MM.1S (cell line): ENCODE data around the gene FANCG.

Experiments
- DNase-seq: peaks from one replicate; pipeline ENCODE4 v3.0.0-alpha.2; 2015
- H2AFZ ChIP-seq: fragments of 300-600 bp; sonication (generic); 2 replicates; pipeline ENCODE4 v1.6.0; 2016; ENCODE audit warnings: antibody characterized with exemption, low read length
- H3F3A ChIP-seq: fragments of 300-600 bp; sonication (generic); 2 replicates; pipeline ENCODE4 v1.6.1; 2016; ENCODE audit warnings: mild to moderate bottlenecking, antibody characterized with exemption, low read length, moderate library complexity, mixed read lengths; ENCODE audit not compliant: insufficient read depth
- H3K27ac ChIP-seq: fragments of 300-600 bp; sonication (generic); 2 replicates; pipeline ENCODE4 v1.5.1; 2016; ENCODE audit warnings: mild to moderate bottlenecking, low read length
- H3K27me3 ChIP-seq: fragments of 300-600 bp; sonication (generic); replicated peaks from 2 replicates; pipeline ENCODE4 v1.6.0; 2016; ENCODE audit warnings: low read length; ENCODE audit not compliant: insufficient read depth
- H3K36me3 ChIP-seq: fragments of 300-600 bp; sonication (generic); replicated peaks from 2 replicates; pipeline ENCODE4 v1.6.1; 2016; ENCODE audit warnings: mild to moderate bottlenecking, low read length, mixed read lengths; ENCODE audit not compliant: insufficient read depth
- H3K4me1 ChIP-seq: fragments of 300-600 bp; sonication (generic); 2 replicates; pipeline ENCODE4 v1.6.1; 2016; ENCODE audit warnings: low read length, mixed read lengths
- H3K4me2 ChIP-seq: fragments of 300-600 bp; sonication (generic); 2 replicates; pipeline ENCODE4 v1.6.0; 2016; ENCODE audit warnings: low read depth, low read length
- H3K4me3 ChIP-seq: fragments of 300-600 bp; sonication (generic); 2 replicates; pipeline ENCODE4 v1.5.1; 2016; ENCODE audit warnings: low read length, mixed read lengths
- H3K79me2 ChIP-seq: fragments of 300-600 bp; sonication (generic); 2 replicates; pipeline ENCODE4 v1.6.1; 2016; ENCODE audit warnings: mixed run types, low read length, mixed read lengths
- H3K9ac ChIP-seq: fragments of 300-600 bp; sonication (generic); 2 replicates; pipeline ENCODE4 v1.6.1; 2016; ENCODE audit warnings: low read length, mixed read lengths
- H3K9me2 ChIP-seq: fragments of 300-600 bp; sonication (generic); replicated peaks from 2 replicates; pipeline ENCODE4 v1.6.1; 2016; ENCODE audit warnings: mild to moderate bottlenecking, low read length, mixed read lengths; ENCODE audit not compliant: insufficient read depth
- H3K9me3 ChIP-seq: fragments of 300-600 bp; sonication (generic); replicated peaks from 2 replicates; pipeline ENCODE4 v1.6.1; 2016; ENCODE audit warnings: mild to moderate bottlenecking, low read length, mixed read lengths; ENCODE audit not compliant: insufficient read depth
- H4K20me1 ChIP-seq: fragments of 300-600 bp; sonication (generic); 2 replicates; pipeline ENCODE4 v1.6.1; 2016; ENCODE audit warnings: mild to moderate bottlenecking, low read length, moderate library complexity, mixed read lengths; ENCODE audit not compliant: insufficient read depth
- EZH2 ChIP-seq: fragments of 300-600 bp; sonication (generic); optimal IDR thresholded peaks from 2 replicates; pipeline ENCODE3; 2017; ENCODE audit warnings: low read depth, mild to moderate bottlenecking, antibody characterized with exemption, low read length, mixed read lengths
- EZH2phosphoT487 ChIP-seq: fragments of 300-600 bp; sonication (generic); IDR thresholded peaks from 2 replicates; pipeline ENCODE4 v1.6.1; 2018; ENCODE audit warnings: antibody characterized with exemption, low read length
- TF ChIP-seq, protein P1 (sequence below): fragments of 300-600 bp; sonication (generic); IDR thresholded peaks from 2 replicates; pipeline ENCODE4 v1.5.1; 2016; ENCODE audit warnings: antibody characterized with exemption, low read length, mixed read lengths

The FANCG gene

GRCh38 chr9:35097573-35097972 lies 17.8 kb upstream of the FANCG start:
- Histone ChIP-seq H4K20me1 (no peaks in the 10 kb centered on the region), H3K9me3 (no peaks in the 10 kb centered on the region), H3K4me1 (peaks cover 12% of the 10 kb centered on the region), H3K27ac (no peak overlapping the region), H3K9ac (no peak overlapping the region), H3K9me2 (no peaks in the 10 kb centered on the region), H3K4me3 (no peak overlapping the region), H3K4me2 (no peak overlapping the region), H2AFZ (no peak overlapping the region), H3K36me3 (0 out of 2 replicates have a peak, but pooled peaks cover 4% of the 10 kb centered on the region), H3K27me3 (no peaks in the 10 kb centered on the region), H3K79me2 (peaks cover 30% of the 10 kb centered on the region), H3F3A (peaks cover 8% of the 10 kb centered on the region; the same call in 1 of the 2 replicates)
- DNase-seq, result no peak
- TF ChIP-seq EZH2, result no peak
- TF ChIP-seq, protein P1, sequence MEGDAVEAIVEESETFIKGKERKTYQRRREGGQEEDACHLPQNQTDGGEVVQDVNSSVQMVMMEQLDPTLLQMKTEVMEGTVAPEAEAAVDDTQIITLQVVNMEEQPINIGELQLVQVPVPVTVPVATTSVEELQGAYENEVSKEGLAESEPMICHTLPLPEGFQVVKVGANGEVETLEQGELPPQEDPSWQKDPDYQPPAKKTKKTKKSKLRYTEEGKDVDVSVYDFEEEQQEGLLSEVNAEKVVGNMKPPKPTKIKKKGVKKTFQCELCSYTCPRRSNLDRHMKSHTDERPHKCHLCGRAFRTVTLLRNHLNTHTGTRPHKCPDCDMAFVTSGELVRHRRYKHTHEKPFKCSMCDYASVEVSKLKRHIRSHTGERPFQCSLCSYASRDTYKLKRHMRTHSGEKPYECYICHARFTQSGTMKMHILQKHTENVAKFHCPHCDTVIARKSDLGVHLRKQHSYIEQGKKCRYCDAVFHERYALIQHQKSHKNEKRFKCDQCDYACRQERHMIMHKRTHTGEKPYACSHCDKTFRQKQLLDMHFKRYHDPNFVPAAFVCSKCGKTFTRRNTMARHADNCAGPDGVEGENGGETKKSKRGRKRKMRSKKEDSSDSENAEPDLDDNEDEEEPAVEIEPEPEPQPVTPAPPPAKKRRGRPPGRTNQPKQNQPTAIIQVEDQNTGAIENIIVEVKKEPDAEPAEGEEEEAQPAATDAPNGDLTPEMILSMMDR, result no peak
- no peak for TF ChIP-seq EZH2phosphoT487

GRCh38 chr9:35096035-35096849 lies 16.5 kb upstream of the FANCG start, which contains the start of gene PIGO:
Gene PIGO, minus strand, starts transcription at chr9:35096591. Its CDS starts 1,026 bp downstream, at chr9:35095565.
- Histone ChIP-seq H3K4me1 (peaks cover 6% of the 10 kb centered on the region; the same call in 1 of the 2 replicates), H3F3A (peaks cover 8% of the 10 kb centered on the region; the same call in 1 of the 2 replicates), H3K79me2 (peaks cover 17% of the 10 kb centered on the region), H2AFZ (peak within 1 kb of the TSS; percentile 86), H3K4me3 (peak within 1 kb of the TSS; percentile 93), H3K27me3 (no peaks in the 10 kb centered on the region), H3K27ac (peak within 1 kb of the TSS; percentile 92), H4K20me1 (no peaks in the 10 kb centered on the region), H3K9me2 (no peaks in the 10 kb centered on the region), H3K4me2 (peak within 1 kb of the TSS; percentile 86), H3K9ac (peak within 1 kb of the TSS; percentile 97), H3K36me3 (no peaks in the 10 kb centered on the region), H3K9me3 (no peaks in the 10 kb centered on the region)
- TF ChIP-seq, protein P1, result peak; percentile 61
- no peak for TF ChIP-seq EZH2
- DNase-seq, result peak; percentile 92

DNA sequence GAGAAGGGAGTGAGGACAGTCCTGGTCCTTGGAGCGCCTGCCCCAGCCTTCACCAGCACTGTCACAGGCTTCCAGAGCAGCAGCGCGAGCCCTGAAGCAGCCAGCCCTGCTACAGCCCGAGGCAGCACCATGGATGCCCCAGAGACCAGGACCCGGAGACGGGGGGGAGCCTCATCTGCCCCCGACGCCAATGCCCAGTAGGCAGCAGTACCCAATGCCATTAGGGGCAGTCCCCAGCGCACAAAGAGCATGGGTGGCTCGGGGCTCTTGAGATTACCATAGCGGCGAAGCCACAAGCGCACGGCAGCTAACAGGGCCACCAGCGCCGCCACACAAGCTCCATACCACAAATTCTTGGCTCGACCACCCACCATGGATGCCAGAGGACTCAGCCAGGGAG lies 11.8 kb upstream of the FANCG start:
- Histone ChIP-seq H3F3A (no peaks in the 10 kb centered on the region), H3K4me2 (no peak overlapping the region), H3K79me2 (peaks cover 11% of the 10 kb centered on the region; the same call in 1 of the 2 replicates), H3K9ac (no peak overlapping the region), H3K27me3 (no peaks in the 10 kb centered on the region), H3K4me3 (no peak overlapping the region), H3K9me2 (no peaks in the 10 kb centered on the region), H3K9me3 (no peaks in the 10 kb centered on the region), H4K20me1 (no peaks in the 10 kb centered on the region), H3K4me1 (0 out of 2 replicates have a peak, but pooled peaks cover 3% of the 10 kb centered on the region), H3K36me3 (no peaks in the 10 kb centered on the region), H2AFZ (no peak overlapping the region), H3K27ac (no peak overlapping the region)
- no peak for DNase-seq
- TF ChIP-seq, protein P1, result no peak
- TF ChIP-seq EZH2 (no peak), EZH2phosphoT487 (no peak)
